Uterus (tissue), 2 donors: Measurements from ENCODE around the gene HNRNPA2B1.

Experiments
- POLR2A ChIP-seq, 2 donors: fragments of 450-650 bp; IDR thresholded peaks; one replicate each; pipeline ENCODE4 v1.6.1; 2016; ENCODE audit warnings: antibody characterized with exemption in 2 of 2, mild to moderate bottlenecking in 1 of 2, moderate library complexity in 1 of 2
- TF ChIP-seq, protein P1 (sequence below), 4 experiments: fragments of 200-600 bp in 2 of 4; fragments of 450-650 bp in 2 of 4; sonication (generic) in 2 of 4; IDR thresholded peaks; one replicate each; pipeline ENCODE4 v1.5.1; 2016 to 2019; ENCODE audit warnings: antibody characterized with exemption in 4 of 4, mild to moderate bottlenecking in 2 of 4, moderate library complexity in 1 of 4

DNA sequence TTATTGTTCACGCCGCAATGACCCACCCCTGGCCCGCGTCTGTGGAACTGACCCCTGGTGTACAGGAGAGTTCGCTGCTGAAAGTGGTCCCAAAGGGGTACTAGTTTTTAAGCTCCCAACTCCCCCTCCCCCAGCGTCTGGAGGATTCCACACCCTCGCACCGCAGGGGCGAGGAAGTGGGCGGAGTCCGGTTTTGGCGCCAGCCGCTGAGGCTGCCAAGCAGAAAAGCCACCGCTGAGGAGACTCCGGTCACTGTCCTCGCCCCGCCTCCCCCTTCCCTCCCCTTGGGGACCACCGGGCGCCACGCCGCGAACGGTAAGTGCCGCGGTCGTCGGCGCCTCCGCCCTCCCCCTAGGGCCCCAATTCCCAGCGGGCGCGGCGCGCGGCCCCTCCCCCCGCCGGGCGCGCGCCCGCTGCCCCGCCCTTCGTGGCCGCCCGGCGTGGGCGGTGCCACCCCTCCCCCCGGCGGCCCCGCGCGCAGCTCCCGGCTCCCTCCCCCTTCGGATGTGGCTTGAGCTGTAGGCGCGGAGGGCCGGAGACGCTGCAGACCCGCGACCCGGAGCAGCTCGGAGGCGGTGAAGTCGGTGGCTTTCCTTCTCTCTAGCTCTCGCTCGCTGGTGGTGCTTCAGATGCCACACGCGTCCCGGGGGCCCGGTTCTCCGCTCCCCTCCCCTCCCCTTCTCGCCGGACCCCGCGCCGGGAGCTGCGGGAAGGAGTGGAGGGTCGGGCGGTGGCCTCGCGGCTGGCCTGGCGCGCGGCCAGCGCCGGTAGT is 887 bp upstream of the HNRNPA2B1 start, which contains the start of gene CBX3:
- TF ChIP-seq, protein P1, sequence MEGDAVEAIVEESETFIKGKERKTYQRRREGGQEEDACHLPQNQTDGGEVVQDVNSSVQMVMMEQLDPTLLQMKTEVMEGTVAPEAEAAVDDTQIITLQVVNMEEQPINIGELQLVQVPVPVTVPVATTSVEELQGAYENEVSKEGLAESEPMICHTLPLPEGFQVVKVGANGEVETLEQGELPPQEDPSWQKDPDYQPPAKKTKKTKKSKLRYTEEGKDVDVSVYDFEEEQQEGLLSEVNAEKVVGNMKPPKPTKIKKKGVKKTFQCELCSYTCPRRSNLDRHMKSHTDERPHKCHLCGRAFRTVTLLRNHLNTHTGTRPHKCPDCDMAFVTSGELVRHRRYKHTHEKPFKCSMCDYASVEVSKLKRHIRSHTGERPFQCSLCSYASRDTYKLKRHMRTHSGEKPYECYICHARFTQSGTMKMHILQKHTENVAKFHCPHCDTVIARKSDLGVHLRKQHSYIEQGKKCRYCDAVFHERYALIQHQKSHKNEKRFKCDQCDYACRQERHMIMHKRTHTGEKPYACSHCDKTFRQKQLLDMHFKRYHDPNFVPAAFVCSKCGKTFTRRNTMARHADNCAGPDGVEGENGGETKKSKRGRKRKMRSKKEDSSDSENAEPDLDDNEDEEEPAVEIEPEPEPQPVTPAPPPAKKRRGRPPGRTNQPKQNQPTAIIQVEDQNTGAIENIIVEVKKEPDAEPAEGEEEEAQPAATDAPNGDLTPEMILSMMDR (IDR thresholded peaks at IDR 0.05) = no peak
- TF ChIP-seq POLR2A (IDR thresholded peaks at IDR 0.05) = peak; percentile 51 to 83
